ENCODE measurements around the gene FAM3A. TPM values are rescaled to one million over a fixed set of nuclear protein-coding genes. Genes with fewer than 3 reads are reported as not detected.

Gene FAM3A
- total and polyA plus RNA-seq, 2 experiments from 2014 or later = 41.1 to 68.0 TPM

GRCh38 chrX:154489182-154489581 is 26.9 kb downstream of the FAM3A start:
- Histone ChIP-seq H3K27ac (peak overlapping the region; percentile 94), H3K9me2 (replicated peaks; ENCODE audit: insufficient read depth) (no peaks in the 10 kb centered on the region), H3K4me2 (peak overlapping the region; percentile 81), H3K27me3 (no peaks in the 10 kb centered on the region), H3K4me3 (no peak overlapping the region), H4K20me1 (ENCODE audit: insufficient read depth, poor library complexity, severe bottlenecking) (no peaks in the 10 kb centered on the region), H3K9me3 (ENCODE audit: low read depth) (no peaks in the 10 kb centered on the region), H3K4me1 (ENCODE audit: insufficient read depth) (peaks cover 2% of the 10 kb centered on the region), H2AFZ (no peak overlapping the region), H3K79me2 (peaks cover 5% of the 10 kb centered on the region), H3K36me3 (replicated peaks; ENCODE audit: insufficient read depth, low read depth) (no peaks in the 10 kb centered on the region)
- TF ChIP-seq EZH2 (IDR thresholded peaks at IDR 0.05; ENCODE audit: borderline replicate concordance) = no peak
- TF ChIP-seq EZH2phosphoT487 (IDR thresholded peaks at IDR 0.05; ENCODE audit: low read depth, severe bottlenecking, unreplicated experiment) = no peak
- TF ChIP-seq CTCF (IDR thresholded peaks at IDR 0.05; ENCODE audit: poor library complexity) = no peak
- 92% methylated on average over 4 of the region's 4 CpGs for WGBS (ENCODE audit: low lambda C conversion rate, missing lambda C conversion rate)
- DNase-seq (ENCODE audit: low spot score) = no peak

GRCh38 chrX:154488336-154489075 is 27.5 kb downstream of the FAM3A start:
- H2AFZ ChIP-seq = no peak overlapping the region
- H3K27ac ChIP-seq = no peak overlapping the region
- H3K4me2 ChIP-seq = peak overlapping the region; percentile 81
- no peak overlapping the region for H3K4me3 ChIP-seq
- H3K9me2 ChIP-seq (replicated peaks; ENCODE audit: insufficient read depth) = no peaks in the 10 kb centered on the region
- WGBS (ENCODE audit: low lambda C conversion rate, missing lambda C conversion rate) = 84% methylated on average over 20 of the region's 20 CpGs
- no peaks in the 10 kb centered on the region for H4K20me1 ChIP-seq (ENCODE audit: insufficient read depth, poor library complexity, severe bottlenecking)
- peaks cover 5% of the 10 kb centered on the region for H3K79me2 ChIP-seq
- H3K36me3 ChIP-seq (replicated peaks; ENCODE audit: insufficient read depth, low read depth) = no peaks in the 10 kb centered on the region
- H3K9me3 ChIP-seq (ENCODE audit: low read depth) = no peaks in the 10 kb centered on the region
- H3K27me3 ChIP-seq = no peaks in the 10 kb centered on the region
- TF ChIP-seq CTCF (IDR thresholded peaks at IDR 0.05; ENCODE audit: poor library complexity) (no peak), EZH2 (IDR thresholded peaks at IDR 0.05; ENCODE audit: borderline replicate concordance) (no peak), EZH2phosphoT487 (IDR thresholded peaks at IDR 0.05; ENCODE audit: low read depth, severe bottlenecking, unreplicated experiment) (no peak)
- DNase-seq (ENCODE audit: low spot score) = no peak
- H3K4me1 ChIP-seq (ENCODE audit: insufficient read depth) = peaks cover 2% of the 10 kb centered on the region

- 90% methylated on average over 28 of the region's 28 CpGs for WGBS (ENCODE audit: low lambda C conversion rate, missing lambda C conversion rate)
- H3K4me3 ChIP-seq = no peak overlapping the region
- TF ChIP-seq CTCF (IDR thresholded peaks at IDR 0.05; ENCODE audit: poor library complexity) = no peak
- TF ChIP-seq EZH2 (IDR thresholded peaks at IDR 0.05; ENCODE audit: borderline replicate concordance) = no peak
- TF ChIP-seq EZH2phosphoT487 (IDR thresholded peaks at IDR 0.05; ENCODE audit: low read depth, severe bottlenecking, unreplicated experiment) = no peak
- peaks cover 2% of the 10 kb centered on the region for H3K4me1 ChIP-seq (ENCODE audit: insufficient read depth)
- peak overlapping the region; percentile 76 for H3K4me2 ChIP-seq
- no peak overlapping the region for H3K27ac ChIP-seq
- H3K36me3 ChIP-seq (replicated peaks; ENCODE audit: insufficient read depth, low read depth) = no peaks in the 10 kb centered on the region
- no peaks in the 10 kb centered on the region for H4K20me1 ChIP-seq (ENCODE audit: insufficient read depth, poor library complexity, severe bottlenecking)
- H3K9me2 ChIP-seq (replicated peaks; ENCODE audit: insufficient read depth) = no peaks in the 10 kb centered on the region
- no peaks in the 10 kb centered on the region for H3K9me3 ChIP-seq (ENCODE audit: low read depth)
- H3K27me3 ChIP-seq = no peaks in the 10 kb centered on the region
- no peak overlapping the region for H2AFZ ChIP-seq
- DNase-seq (ENCODE audit: low spot score) = no peak
- peaks cover 5% of the 10 kb centered on the region for H3K79me2 ChIP-seq
Measured at GRCh38 chrX:154487518-154488290, 28.3 kb downstream of the FAM3A start.
